Common myeloid progenitor, CD34-positive (primary cell): ENCODE measurements around the gene TSPAN1.
"Not testable (repeated sequence)": the region's sequence is repeated elsewhere in the genome, so short reads cannot be mapped to it uniquely, and the experiment has no call there.

ENCODE experiments used
- CTCF ChIA-PET: fragments of 350-600 bp; sonication (Branson Sonifier 250); formaldehyde crosslinking; loops from one replicate; lab custom pipeline; 2021; ENCODE audit warnings: antibody characterized with exemption; lab: Charles Lee
- POLR2A ChIA-PET: fragments of 350-600 bp; sonication (Branson Sonifier 250); formaldehyde crosslinking; loops from one replicate; lab custom pipeline; 2021; ENCODE audit warnings: antibody characterized with exemption; lab: Charles Lee
- DNase-seq, 3 donors: peaks; one replicate each; pipeline versions ENCODE4 v3.0.0 to v3.0.0-alpha.2; 2013
- H3K27ac ChIP-seq, 2 experiments: 1 replicate in 1 of 2; 2 replicates in 1 of 2; pipeline ENCODE4 v1.7.0; 2013; ENCODE audit warnings: inconsistent platforms in 2 of 2, low read length in 2 of 2, mild to moderate bottlenecking in 2 of 2, low read depth in 1 of 2, moderate library complexity in 1 of 2; ENCODE audit not compliant: severe bottlenecking in 2 of 2, insufficient read depth in 1 of 2, poor library complexity in 1 of 2
- H3K27me3 ChIP-seq, 5 experiments: replicated peaks in 2 of 5; 1 replicate in 3 of 5; 2 replicates in 2 of 5; pipeline versions ENCODE4 v1.6.1 to v1.7.0; 2013; ENCODE audit warnings: low read length in 4 of 5, mild to moderate bottlenecking in 2 of 5, moderate library complexity in 2 of 5, inconsistent platforms in 1 of 5; ENCODE audit not compliant: insufficient read depth in 5 of 5, control insufficient read depth in 4 of 5
- H3K36me3 ChIP-seq, 4 experiments: 1 replicate in 2 of 4; 2 replicates in 2 of 4; pipeline versions ENCODE4 v1.6.1 to v1.7.0; 2013; ENCODE audit warnings: low read length in 3 of 4, control low read depth in 1 of 4, mild to moderate bottlenecking in 1 of 4; ENCODE audit not compliant: control insufficient read depth in 4 of 4, insufficient read depth in 4 of 4
- H3K4me1 ChIP-seq, 4 experiments: 1 replicate in 3 of 4; 2 replicates in 1 of 4; pipeline versions ENCODE4 v1.6.1 to v1.7.1; 2013; ENCODE audit warnings: low read length in 3 of 4, mild to moderate bottlenecking in 3 of 4, control low read depth in 1 of 4, inconsistent platforms in 1 of 4, moderate library complexity in 1 of 4; ENCODE audit not compliant: control insufficient read depth in 4 of 4, insufficient read depth in 4 of 4; ENCODE audit errors: control extremely low read depth in 1 of 4
- H3K4me3 ChIP-seq, 7 experiments: 1 replicate in 4 of 7; 2 replicates in 3 of 7; pipeline versions ENCODE4 v1.5.1 to v1.7.0; 2013; ENCODE audit warnings: mild to moderate bottlenecking in 7 of 7, low read length in 6 of 7, moderate library complexity in 6 of 7, inconsistent platforms in 2 of 7, low read depth in 2 of 7, control low read depth in 1 of 7; ENCODE audit not compliant: insufficient read depth in 4 of 7, control insufficient read depth in 1 of 7; ENCODE audit errors: extremely low read depth in 1 of 7
- H3K9me3 ChIP-seq, 5 experiments: 1 replicate in 4 of 5; 2 replicates in 1 of 5; pipeline versions ENCODE4 v1.6.1 to v1.7.1; 2013; ENCODE audit warnings: low read length in 4 of 5, mild to moderate bottlenecking in 2 of 5, inconsistent platforms in 1 of 5, low read depth in 1 of 5, moderate library complexity in 1 of 5; ENCODE audit not compliant: control insufficient read depth in 4 of 5, insufficient read depth in 2 of 5; ENCODE audit errors: control extremely low read depth in 1 of 5
- WGBS: methylation state at CpG from one replicate; pipeline ENCODE4 v1.1.5; 2013; ENCODE audit not compliant: insufficient coverage; 5-methylcytosine and 5-hydroxymethylcytosine counted together

Gene TSPAN1

DNA sequence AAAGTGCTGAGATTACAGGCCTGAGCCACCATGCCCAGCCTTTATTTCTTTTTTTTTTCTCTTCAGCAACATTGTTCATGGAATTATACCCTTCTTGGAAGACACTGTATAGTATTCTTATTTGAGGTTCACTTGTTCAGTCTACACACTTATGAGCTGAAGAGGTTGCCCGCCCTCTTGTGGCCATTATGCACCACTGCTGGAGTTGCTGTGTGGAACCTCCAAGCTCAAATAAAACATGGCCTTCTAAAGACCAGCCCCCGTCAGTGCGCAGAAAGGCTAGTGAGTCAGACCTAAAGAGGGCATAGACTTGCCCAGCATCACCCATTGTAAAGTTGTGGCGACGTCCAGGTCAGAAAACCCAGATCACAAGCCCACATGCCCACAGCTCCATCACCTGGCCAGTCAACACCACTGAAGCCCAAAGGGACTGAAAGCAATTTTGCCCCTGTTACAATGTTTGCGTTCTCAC lies 48.6 kb downstream of the TSPAN1 start:
- no peak overlapping the region for H3K27ac ChIP-seq
- H3K27me3 ChIP-seq, result no peaks in the 10 kb centered on the region
- H3K4me1 ChIP-seq, result peaks cover 0 to 2% (median 0%) of the 10 kb centered on the region in 4 experiments
- peaks cover 0 to 3% (median under 1%) of the 10 kb centered on the region in 4 experiments for H3K36me3 ChIP-seq
- ChIA-PET POLR2A (interaction anchor here (1.0 kb wide), 1 partner anchor 21 kb away, joined by 3 read pairs; the partner anchor contains the start of gene LURAP1), CTCF (interaction anchor here (0.6 to 7.3 kb wide), 24 partner anchors 9 to 1187 kb away, joined by 3 to 75 read pairs (median 4); partner anchors contain the start of gene POMGNT1)
- no peak overlapping the region for H3K4me3 ChIP-seq
- WGBS, result 25% methylated on average over 4 of the region's 6 CpGs
- H3K9me3 ChIP-seq, result no peaks in the 10 kb centered on the region
- peak; percentile 81 to 89 (median 87) for DNase-seq

DNA sequence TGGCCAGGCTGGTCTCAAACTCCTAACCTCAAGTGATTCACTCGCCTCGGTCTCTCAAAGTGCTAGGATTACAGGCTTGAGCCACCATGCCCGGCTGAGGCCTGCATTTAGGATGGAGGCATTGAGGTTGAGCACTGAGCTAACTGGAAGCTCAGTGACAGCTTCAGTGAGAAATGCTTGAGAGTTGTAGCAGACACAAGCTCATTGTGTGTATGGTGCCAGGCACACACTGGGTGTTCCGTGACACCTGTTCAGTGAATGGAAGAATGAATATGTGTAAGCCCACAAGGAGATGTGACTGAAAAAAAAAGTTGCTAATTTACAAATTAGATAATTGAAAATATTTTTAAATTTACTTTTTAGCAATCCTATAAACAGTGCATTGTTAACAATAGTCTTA lies 50.1 kb downstream of the TSPAN1 start:
- Histone ChIP-seq H3K36me3 (peaks cover 0 to 2% (median 0%) of the 10 kb centered on the region in 4 experiments), H3K4me1 (peaks cover 0 to 4% (median 0%) of the 10 kb centered on the region in 4 experiments), H3K27me3 (no peaks in the 10 kb centered on the region), H3K9me3 (no peaks in the 10 kb centered on the region), H3K27ac (no peak overlapping the region), H3K4me3 (no peak overlapping the region)
- WGBS, result 100% methylated on average over 4 of the region's 4 CpGs
- no peak for DNase-seq
- ChIA-PET CTCF (interaction anchor here (0.8 to 7.3 kb wide), 12 partner anchors 9 to 1213 kb away, joined by 3 to 75 read pairs (median 4); partner anchors contain the start of genes LURAP1 and UROD), POLR2A (no interaction called here)

DNA sequence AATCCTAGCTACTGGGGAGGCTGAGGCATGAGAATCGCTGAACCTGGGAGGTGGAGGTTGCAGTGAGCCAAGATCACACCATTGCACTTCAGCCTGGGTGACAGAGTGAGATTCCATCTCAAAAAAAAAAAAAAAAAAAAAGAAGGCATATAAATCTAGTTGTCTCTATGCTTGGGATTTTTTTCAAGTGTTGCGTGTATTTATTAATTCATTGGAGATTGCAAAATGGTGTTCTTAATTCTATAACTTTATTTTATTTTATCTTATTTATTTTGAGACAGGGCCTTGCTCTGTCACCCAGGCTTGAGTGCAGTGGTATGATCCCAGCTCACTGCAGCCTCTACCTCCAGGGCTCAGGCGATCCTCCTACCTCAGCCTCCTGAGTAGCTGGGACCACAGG lies 56.3 kb downstream of the TSPAN1 start:
- H3K4me3 ChIP-seq, POLR2A ChIA-PET, DNase-seq, H3K27ac ChIP-seq, H3K27me3 ChIP-seq, H3K9me3 ChIP-seq, H3K36me3 ChIP-seq, H3K4me1 ChIP-seq: not testable (repeated sequence)
- CTCF ChIA-PET, result interaction anchor here (1.1 to 2.4 kb wide), 4 partner anchors 12 to 47 kb away, joined by 3 to 7 read pairs (median 3); no protein-coding TSS in a partner anchor
- WGBS, result 100% methylated on average over 1 of the region's 3 CpGs
